BJ (cell line): ENCODE measurements around the gene OR6C6. TPM values are rescaled to one million over a fixed set of nuclear protein-coding genes. Genes with fewer than 3 reads are reported as not detected.

ENCODE experiments used
- CTCF ChIA-PET: fragments of 350-600 bp; formaldehyde crosslinking; extraction: SDS; loops from one replicate; lab custom pipeline; 2021; ENCODE audit warnings: antibody characterized with exemption, inconsistent platforms; lab: Yijun Ruan, JAX
- POLR2A ChIA-PET: fragments of 300-600 bp; sonication (Branson Sonifier 250); formaldehyde crosslinking; extraction: SDS; loops from one replicate; lab custom pipeline; 2021; ENCODE audit warnings: antibody characterized with exemption; lab: Charles Lee
- DNase-seq: peaks from one replicate; pipeline ENCODE4 v3.0.0-alpha.2; 2011; ENCODE audit warnings: low read depth
- H3K27me3 ChIP-seq: 2 replicates; pipeline ENCODE4 v1.6.0; 2011; ENCODE audit warnings: low read length; ENCODE audit not compliant: control insufficient read depth, insufficient read depth
- H3K36me3 ChIP-seq: 2 replicates; pipeline ENCODE4 v1.5.1; 2011; ENCODE audit warnings: low read length; ENCODE audit not compliant: control insufficient read depth, insufficient read depth
- H3K4me3 ChIP-seq: 2 replicates; pipeline ENCODE4 v1.5.1; 2011; ENCODE audit warnings: low read depth, mild to moderate bottlenecking, control low read depth, low read length
- polyA plus RNA-seq: library from polyadenylated mRNA; depleted of rRNA; stranded (reverse); fragments of >200 nt; gene quantifications from 2 replicates; pipeline ENCODE4 v1.2.3, GENCODE V29; 2011; rRNA removed
- TF ChIP-seq, protein P1 (sequence below): IDR thresholded peaks from 2 replicates; pipeline ENCODE4 v1.5.1; 2011; ENCODE audit warnings: low read depth, mild to moderate bottlenecking, control low read depth, inconsistent platforms, low read length, moderate library complexity; ENCODE audit not compliant: insufficient read depth

OR6C6 gene
- polyA plus RNA-seq, 1 experiment = not detected

DNA sequence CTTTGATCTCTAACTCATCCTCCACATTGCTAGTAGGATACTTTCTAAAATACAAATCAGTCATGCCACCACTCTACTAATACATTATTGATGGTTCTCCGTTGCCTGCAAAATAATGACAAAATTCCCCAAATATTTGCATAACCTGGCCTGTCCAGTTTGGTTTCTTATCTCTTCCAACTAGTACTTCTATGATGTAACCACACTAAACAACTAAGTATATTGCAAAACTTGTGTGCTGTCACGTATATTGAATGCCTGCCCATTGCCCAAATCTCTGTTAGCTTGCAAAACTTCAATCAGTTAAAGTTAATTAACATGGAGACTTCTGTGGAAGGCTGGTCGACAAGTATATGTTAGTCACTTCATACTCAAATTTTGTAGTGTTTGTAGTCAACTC is 45.4 kb downstream of the OR6C6 start:
- ChIA-PET CTCF (no interaction called here), POLR2A (no interaction called here)
- no peak for DNase-seq

DNA sequence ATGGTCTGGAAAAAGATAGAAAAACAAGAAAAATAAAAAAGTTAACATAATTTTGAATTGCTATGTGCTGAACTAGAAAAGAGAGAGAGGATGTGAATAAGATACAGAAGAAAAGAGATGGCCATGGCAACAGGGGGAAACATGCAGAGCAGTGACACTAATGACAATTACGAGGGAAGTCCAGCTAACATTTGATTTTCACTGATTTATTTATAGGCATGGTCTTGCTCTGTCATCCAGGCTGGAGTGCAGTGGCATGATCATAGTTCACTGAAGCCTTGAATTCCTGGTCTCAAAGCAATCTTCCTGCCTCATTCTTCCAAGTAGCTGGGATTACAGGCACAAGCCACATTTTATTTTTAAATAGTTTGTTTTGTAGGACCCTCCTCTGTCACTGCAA is 50.2 kb downstream of the OR6C6 start:
- CTCF ChIA-PET = no interaction called here
- TF ChIP-seq, protein P1, sequence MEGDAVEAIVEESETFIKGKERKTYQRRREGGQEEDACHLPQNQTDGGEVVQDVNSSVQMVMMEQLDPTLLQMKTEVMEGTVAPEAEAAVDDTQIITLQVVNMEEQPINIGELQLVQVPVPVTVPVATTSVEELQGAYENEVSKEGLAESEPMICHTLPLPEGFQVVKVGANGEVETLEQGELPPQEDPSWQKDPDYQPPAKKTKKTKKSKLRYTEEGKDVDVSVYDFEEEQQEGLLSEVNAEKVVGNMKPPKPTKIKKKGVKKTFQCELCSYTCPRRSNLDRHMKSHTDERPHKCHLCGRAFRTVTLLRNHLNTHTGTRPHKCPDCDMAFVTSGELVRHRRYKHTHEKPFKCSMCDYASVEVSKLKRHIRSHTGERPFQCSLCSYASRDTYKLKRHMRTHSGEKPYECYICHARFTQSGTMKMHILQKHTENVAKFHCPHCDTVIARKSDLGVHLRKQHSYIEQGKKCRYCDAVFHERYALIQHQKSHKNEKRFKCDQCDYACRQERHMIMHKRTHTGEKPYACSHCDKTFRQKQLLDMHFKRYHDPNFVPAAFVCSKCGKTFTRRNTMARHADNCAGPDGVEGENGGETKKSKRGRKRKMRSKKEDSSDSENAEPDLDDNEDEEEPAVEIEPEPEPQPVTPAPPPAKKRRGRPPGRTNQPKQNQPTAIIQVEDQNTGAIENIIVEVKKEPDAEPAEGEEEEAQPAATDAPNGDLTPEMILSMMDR = no peak
- DNase-seq = no peak
- H3K4me3 ChIP-seq = no peak overlapping the region
- POLR2A ChIA-PET = no interaction called here
- no peaks in the 10 kb centered on the region for H3K27me3 ChIP-seq
- no peaks in the 10 kb centered on the region for H3K36me3 ChIP-seq

More for the DNA sequence above, 45.4 kb downstream of the OR6C6 start:
- Histone ChIP-seq H3K27me3 (no peaks in the 10 kb centered on the region), H3K4me3 (no peak overlapping the region), H3K36me3 (no peaks in the 10 kb centered on the region)
- TF ChIP-seq, protein P1 = no peak

DNA sequence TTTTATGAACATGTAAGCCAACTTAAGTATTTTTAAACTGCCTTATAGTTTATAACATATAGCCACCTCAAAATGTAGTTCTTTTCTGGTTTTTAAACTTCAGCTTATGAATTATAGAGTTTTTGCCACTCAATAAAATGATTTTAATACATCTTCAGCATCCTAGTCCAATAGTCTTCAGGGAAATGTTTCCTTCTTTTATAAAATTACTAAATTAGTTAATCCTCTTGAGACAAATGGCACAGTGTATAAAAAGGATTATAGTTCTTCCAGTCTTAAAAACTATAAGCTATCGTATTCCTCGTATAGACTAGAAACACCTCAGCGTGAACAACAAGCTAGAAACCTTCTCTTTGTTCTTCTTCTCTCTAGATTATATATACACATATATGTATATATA is 52.1 kb downstream of the OR6C6 start, which contains the start of gene OR6C74:
Gene OR6C74 (plus strand): TSS at position 301 of the 400 bp plus-strand sequence. CDS start 2,679 bp downstream, outside the sequence.
- Histone ChIP-seq H3K36me3 (no peaks in the 10 kb centered on the region), H3K27me3 (no peaks in the 10 kb centered on the region), H3K4me3 (no peak within 1 kb of the TSS)
- DNase-seq = no peak
- CTCF ChIA-PET = no interaction called here
- TF ChIP-seq, protein P1 = no peak
- POLR2A ChIA-PET = no interaction called here

Other genes with a start within 250 kb of the OR6C6 start
- gene OR9K2, start 170.2 kb downstream of the OR6C6 start, polyA plus RNA-seq = not detected in 2 replicates
- not detected in 2 replicates for gene OR10A7, start 75.5 kb downstream of the OR6C6 start, polyA plus RNA-seq
- gene OR6C74, start 52.0 kb downstream of the OR6C6 start, polyA plus RNA-seq = not detected in 2 replicates
- not detected in 2 replicates for gene OR6C1, start 17.8 kb upstream of the OR6C6 start, polyA plus RNA-seq
- gene OR6C3, start 34.2 kb upstream of the OR6C6 start, polyA plus RNA-seq = not detected in 2 replicates
- gene OR6C75, start 66.4 kb upstream of the OR6C6 start, polyA plus RNA-seq = not detected in 2 replicates
- gene OR6C65, start 104.0 kb upstream of the OR6C6 start, polyA plus RNA-seq = not detected in 2 replicates
- gene OR6C76, start 129.7 kb upstream of the OR6C6 start, polyA plus RNA-seq = not detected in 2 replicates
- not detected in 2 replicates for gene OR6C2, start 147.5 kb upstream of the OR6C6 start, polyA plus RNA-seq
- gene OR6C70, start 173.6 kb upstream of the OR6C6 start, polyA plus RNA-seq = not detected in 2 replicates
- gene OR6C68, start 195.8 kb upstream of the OR6C6 start, polyA plus RNA-seq = not detected in 2 replicates